H1 (cell line): ENCODE data around the gene METTL21C. TPM values are rescaled to one million over a fixed set of nuclear protein-coding genes. Genes with fewer than 3 reads are reported as not detected.

Source experiments
- RFX5 ChIP-seq: IDR thresholded peaks from 2 replicates; pipeline ENCODE4 v1.6.1; 2011; ENCODE audit warnings: low read depth, low read length, improper control_type of control experiment, borderline replicate concordance
- SIRT6 ChIP-seq: IDR thresholded peaks from one replicate; pipeline ENCODE4 v1.7.1; 2012; ENCODE audit warnings: low read length, inconsistent platforms
- SIX5 ChIP-seq: IDR thresholded peaks from 2 replicates; pipeline ENCODE4 v1.6.1; 2011; ENCODE audit warnings: mild to moderate bottlenecking, low read depth, low read length
- TBP ChIP-seq: IDR thresholded peaks from 2 replicates; pipeline ENCODE4 v1.6.1; 2011; ENCODE audit warnings: low read depth, low read length, improper control_type of control experiment
- polyA plus RNA-seq, 7 experiments: library from polyadenylated mRNA; depleted of rRNA in 3 of 7; stranded (reverse) in 5 of 7; unstranded in 2 of 7; fragments of >200 nt in 5 of 7; fragments of 200-250 nt in 2 of 7; gene quantifications; 1 replicate in 5 of 7; 2 replicates in 1 of 7; 4 replicates in 1 of 7; pipeline versions ENCODE4 v1.2.1 to v1.2.3, GENCODE V29; 2011 to 2013; ENCODE audit warnings: missing spikeins in 2 of 7, mixed read lengths in 2 of 7
- total RNA-seq: library from RNA; stranded (reverse); fragmentation: NEBNext Ultra II Directional; extraction: Animal tissue kit (Norgen Biotek cat#: 25700); gene quantifications from 2 replicates; pipeline ENCODE4 v1.2.1, GENCODE V29; 2021
- TF ChIP-seq, protein P1 (sequence below): fragments of 300-600 bp; sonication (generic); IDR thresholded peaks from 2 replicates; pipeline ENCODE4 v1.7.1; 2012; ENCODE audit warnings: low read length, moderate library complexity, mild to moderate bottlenecking, inconsistent platforms; ENCODE audit not compliant: insufficient replicate concordance
- TF ChIP-seq, protein P2 (sequence below): IDR thresholded peaks from 2 replicates; pipeline ENCODE4 v1.6.1; 2012; ENCODE audit warnings: inconsistent platforms

The METTL21C gene
- total and polyA plus RNA-seq, 2 of the 8 experiments (the other 6 are each of a cell fraction or from before 2014, with no cell fraction given), result not detected

GRCh38 chr13:102708211-102708610 is 13.4 kb upstream of the METTL21C start (continued):
- TF ChIP-seq, protein P1, sequence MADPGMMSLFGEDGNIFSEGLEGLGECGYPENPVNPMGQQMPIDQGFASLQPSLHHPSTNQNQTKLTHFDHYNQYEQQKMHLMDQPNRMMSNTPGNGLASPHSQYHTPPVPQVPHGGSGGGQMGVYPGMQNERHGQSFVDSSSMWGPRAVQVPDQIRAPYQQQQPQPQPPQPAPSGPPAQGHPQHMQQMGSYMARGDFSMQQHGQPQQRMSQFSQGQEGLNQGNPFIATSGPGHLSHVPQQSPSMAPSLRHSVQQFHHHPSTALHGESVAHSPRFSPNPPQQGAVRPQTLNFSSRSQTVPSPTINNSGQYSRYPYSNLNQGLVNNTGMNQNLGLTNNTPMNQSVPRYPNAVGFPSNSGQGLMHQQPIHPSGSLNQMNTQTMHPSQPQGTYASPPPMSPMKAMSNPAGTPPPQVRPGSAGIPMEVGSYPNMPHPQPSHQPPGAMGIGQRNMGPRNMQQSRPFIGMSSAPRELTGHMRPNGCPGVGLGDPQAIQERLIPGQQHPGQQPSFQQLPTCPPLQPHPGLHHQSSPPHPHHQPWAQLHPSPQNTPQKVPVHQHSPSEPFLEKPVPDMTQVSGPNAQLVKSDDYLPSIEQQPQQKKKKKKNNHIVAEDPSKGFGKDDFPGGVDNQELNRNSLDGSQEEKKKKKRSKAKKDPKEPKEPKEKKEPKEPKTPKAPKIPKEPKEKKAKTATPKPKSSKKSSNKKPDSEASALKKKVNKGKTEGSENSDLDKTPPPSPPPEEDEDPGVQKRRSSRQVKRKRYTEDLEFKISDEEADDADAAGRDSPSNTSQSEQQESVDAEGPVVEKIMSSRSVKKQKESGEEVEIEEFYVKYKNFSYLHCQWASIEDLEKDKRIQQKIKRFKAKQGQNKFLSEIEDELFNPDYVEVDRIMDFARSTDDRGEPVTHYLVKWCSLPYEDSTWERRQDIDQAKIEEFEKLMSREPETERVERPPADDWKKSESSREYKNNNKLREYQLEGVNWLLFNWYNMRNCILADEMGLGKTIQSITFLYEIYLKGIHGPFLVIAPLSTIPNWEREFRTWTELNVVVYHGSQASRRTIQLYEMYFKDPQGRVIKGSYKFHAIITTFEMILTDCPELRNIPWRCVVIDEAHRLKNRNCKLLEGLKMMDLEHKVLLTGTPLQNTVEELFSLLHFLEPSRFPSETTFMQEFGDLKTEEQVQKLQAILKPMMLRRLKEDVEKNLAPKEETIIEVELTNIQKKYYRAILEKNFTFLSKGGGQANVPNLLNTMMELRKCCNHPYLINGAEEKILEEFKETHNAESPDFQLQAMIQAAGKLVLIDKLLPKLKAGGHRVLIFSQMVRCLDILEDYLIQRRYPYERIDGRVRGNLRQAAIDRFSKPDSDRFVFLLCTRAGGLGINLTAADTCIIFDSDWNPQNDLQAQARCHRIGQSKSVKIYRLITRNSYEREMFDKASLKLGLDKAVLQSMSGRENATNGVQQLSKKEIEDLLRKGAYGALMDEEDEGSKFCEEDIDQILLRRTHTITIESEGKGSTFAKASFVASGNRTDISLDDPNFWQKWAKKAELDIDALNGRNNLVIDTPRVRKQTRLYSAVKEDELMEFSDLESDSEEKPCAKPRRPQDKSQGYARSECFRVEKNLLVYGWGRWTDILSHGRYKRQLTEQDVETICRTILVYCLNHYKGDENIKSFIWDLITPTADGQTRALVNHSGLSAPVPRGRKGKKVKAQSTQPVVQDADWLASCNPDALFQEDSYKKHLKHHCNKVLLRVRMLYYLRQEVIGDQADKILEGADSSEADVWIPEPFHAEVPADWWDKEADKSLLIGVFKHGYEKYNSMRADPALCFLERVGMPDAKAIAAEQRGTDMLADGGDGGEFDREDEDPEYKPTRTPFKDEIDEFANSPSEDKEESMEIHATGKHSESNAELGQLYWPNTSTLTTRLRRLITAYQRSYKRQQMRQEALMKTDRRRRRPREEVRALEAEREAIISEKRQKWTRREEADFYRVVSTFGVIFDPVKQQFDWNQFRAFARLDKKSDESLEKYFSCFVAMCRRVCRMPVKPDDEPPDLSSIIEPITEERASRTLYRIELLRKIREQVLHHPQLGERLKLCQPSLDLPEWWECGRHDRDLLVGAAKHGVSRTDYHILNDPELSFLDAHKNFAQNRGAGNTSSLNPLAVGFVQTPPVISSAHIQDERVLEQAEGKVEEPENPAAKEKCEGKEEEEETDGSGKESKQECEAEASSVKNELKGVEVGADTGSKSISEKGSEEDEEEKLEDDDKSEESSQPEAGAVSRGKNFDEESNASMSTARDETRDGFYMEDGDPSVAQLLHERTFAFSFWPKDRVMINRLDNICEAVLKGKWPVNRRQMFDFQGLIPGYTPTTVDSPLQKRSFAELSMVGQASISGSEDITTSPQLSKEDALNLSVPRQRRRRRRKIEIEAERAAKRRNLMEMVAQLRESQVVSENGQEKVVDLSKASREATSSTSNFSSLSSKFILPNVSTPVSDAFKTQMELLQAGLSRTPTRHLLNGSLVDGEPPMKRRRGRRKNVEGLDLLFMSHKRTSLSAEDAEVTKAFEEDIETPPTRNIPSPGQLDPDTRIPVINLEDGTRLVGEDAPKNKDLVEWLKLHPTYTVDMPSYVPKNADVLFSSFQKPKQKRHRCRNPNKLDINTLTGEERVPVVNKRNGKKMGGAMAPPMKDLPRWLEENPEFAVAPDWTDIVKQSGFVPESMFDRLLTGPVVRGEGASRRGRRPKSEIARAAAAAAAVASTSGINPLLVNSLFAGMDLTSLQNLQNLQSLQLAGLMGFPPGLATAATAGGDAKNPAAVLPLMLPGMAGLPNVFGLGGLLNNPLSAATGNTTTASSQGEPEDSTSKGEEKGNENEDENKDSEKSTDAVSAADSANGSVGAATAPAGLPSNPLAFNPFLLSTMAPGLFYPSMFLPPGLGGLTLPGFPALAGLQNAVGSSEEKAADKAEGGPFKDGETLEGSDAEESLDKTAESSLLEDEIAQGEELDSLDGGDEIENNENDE, result no peak
- TF ChIP-seq SIRT6, result no peak
- TF ChIP-seq SIX5, result no peak
- no peak for TF ChIP-seq RFX5
- no peak for TF ChIP-seq TBP
- TF ChIP-seq, protein P2, sequence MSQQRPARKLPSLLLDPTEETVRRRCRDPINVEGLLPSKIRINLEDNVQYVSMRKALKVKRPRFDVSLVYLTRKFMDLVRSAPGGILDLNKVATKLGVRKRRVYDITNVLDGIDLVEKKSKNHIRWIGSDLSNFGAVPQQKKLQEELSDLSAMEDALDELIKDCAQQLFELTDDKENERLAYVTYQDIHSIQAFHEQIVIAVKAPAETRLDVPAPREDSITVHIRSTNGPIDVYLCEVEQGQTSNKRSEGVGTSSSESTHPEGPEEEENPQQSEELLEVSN, result no peak
- TF ChIP-seq, all 59 proteins: peak for 0
